B cell (primary cell): ENCODE data around the gene SMIM12. TPM values are rescaled to one million over a fixed set of nuclear protein-coding genes. Genes with fewer than 3 reads are reported as not detected.

ENCODE experiments used
- ATAC-seq: fragments of 200-7000 bp; cut with Tn5 transposase; one replicate; pipeline ENCODE4 v1.10.0; 2021; ENCODE audit warnings: low read depth, mild to moderate bottlenecking, moderate number of reproducible peaks, moderate library complexity
- CTCF ChIA-PET: fragments of 350-600 bp; sonication (Branson Sonifier 250); formaldehyde crosslinking; loops from one replicate; lab custom pipeline; 2021; ENCODE audit warnings: antibody characterized with exemption, inconsistent platforms; lab: Charles Lee
- POLR2A ChIA-PET: fragments of 350-600 bp; sonication (Branson Sonifier 250); formaldehyde crosslinking; loops from one replicate; lab custom pipeline; 2021; ENCODE audit warnings: antibody characterized with exemption; lab: Charles Lee
- DNase-seq: peaks from one replicate; pipeline ENCODE4 v3.0.0; 2013
- H2AFZ ChIP-seq: 2 replicates; pipeline ENCODE4 v1.6.1; 2012; ENCODE audit warnings: mild to moderate bottlenecking, low read depth, low read length; ENCODE audit not compliant: insufficient read depth, poor library complexity, severe bottlenecking
- H3K27ac ChIP-seq, 2 donors: 1 replicate in 1 of 2; 2 replicates in 1 of 2; pipeline ENCODE4 v1.5.1; 2012 to 2013; ENCODE audit warnings: low read length in 2 of 2, mild to moderate bottlenecking in 2 of 2, moderate library complexity in 1 of 2
- H3K27me3 ChIP-seq, 4 experiments: fragments of 200-600 bp in 1 of 4; sonication (generic) in 1 of 4; replicated peaks in 1 of 4; 1 replicate in 2 of 4; 2 replicates in 2 of 4; pipeline versions ENCODE4 v1.6.1 to v1.7.0; 2013 to 2016; ENCODE audit warnings: low read length in 3 of 4, mild to moderate bottlenecking in 2 of 4, mixed read lengths in 1 of 4, moderate library complexity in 1 of 4; ENCODE audit not compliant: insufficient read depth in 4 of 4, control insufficient read depth in 3 of 4; ENCODE audit errors: control extremely low read depth in 1 of 4
- H3K36me3 ChIP-seq, 2 experiments: replicated peaks in 1 of 2; 1 replicate in 1 of 2; 2 replicates in 1 of 2; pipeline versions ENCODE4 v1.6.1 to v1.7.1; 2013; ENCODE audit warnings: low read length in 1 of 2; ENCODE audit not compliant: insufficient read depth in 2 of 2, control insufficient read depth in 1 of 2; ENCODE audit errors: control extremely low read depth in 1 of 2, extremely low read depth in 1 of 2
- H3K4me1 ChIP-seq, 2 donors: fragments of 200-600 bp in 1 of 2; sonication (generic) in 1 of 2; 1 replicate in 1 of 2; 2 replicates in 1 of 2; pipeline versions ENCODE4 v1.5.1 to v1.6.1; 2013 to 2017; ENCODE audit warnings: low read length in 2 of 2; ENCODE audit not compliant: control insufficient read depth in 2 of 2, insufficient read depth in 2 of 2
- H3K4me2 ChIP-seq: replicated peaks from 2 replicates; pipeline ENCODE3; 2012; ENCODE audit warnings: mild to moderate bottlenecking, low read depth, low read length; ENCODE audit not compliant: poor library complexity, severe bottlenecking
- H3K4me3 ChIP-seq, 5 experiments: fragments of 200-600 bp in 1 of 5; sonication (generic) in 1 of 5; 1 replicate in 3 of 5; 2 replicates in 2 of 5; pipeline versions ENCODE4 v1.5.1 to v1.7.0; 2011 to 2016; ENCODE audit warnings: low read length in 4 of 5, mild to moderate bottlenecking in 4 of 5, low read depth in 2 of 5, control low read depth in 1 of 5, moderate library complexity in 1 of 5; ENCODE audit not compliant: insufficient read depth in 1 of 5; ENCODE audit errors: control extremely low read depth in 1 of 5, extremely low read depth in 1 of 5
- H3K79me2 ChIP-seq: fragments of 200-600 bp; sonication (generic); one replicate; pipeline ENCODE4 v1.6.0; 2016; ENCODE audit warnings: low read length; ENCODE audit not compliant: control insufficient read depth, insufficient read depth
- H3K9ac ChIP-seq: fragments of 200-600 bp; sonication (generic); 2 replicates; pipeline ENCODE4 v1.6.1; 2017; ENCODE audit warnings: mild to moderate bottlenecking, low read length, moderate library complexity
- H3K9me3 ChIP-seq, 3 donors: one replicate each; pipeline versions ENCODE4 v1.6.1 to v1.7.1; 2013; ENCODE audit warnings: low read length in 2 of 3; ENCODE audit not compliant: control insufficient read depth in 2 of 3, insufficient read depth in 1 of 3; ENCODE audit errors: control extremely low read depth in 1 of 3
- H4K20me1 ChIP-seq: 2 replicates; pipeline ENCODE4 v1.6.0; 2012; ENCODE audit warnings: mild to moderate bottlenecking, low read length; ENCODE audit not compliant: insufficient read depth, control insufficient read depth, poor library complexity, severe bottlenecking
- H3K27ac Mint-ChIP-seq: one replicate; pipeline ENCODE4 v1.8.0; 2021; ENCODE audit warnings: mixed read lengths
- H3K27me3 Mint-ChIP-seq: one replicate; pipeline ENCODE4 v1.8.0; 2021; ENCODE audit warnings: mixed read lengths
- H3K4me1 Mint-ChIP-seq: one replicate; pipeline ENCODE4 v1.8.0; 2021; ENCODE audit warnings: mixed read lengths
- H3K4me3 Mint-ChIP-seq: one replicate; pipeline ENCODE4 v1.8.0; 2021; ENCODE audit warnings: mixed read lengths
- H3K9me3 Mint-ChIP-seq: one replicate; pipeline ENCODE4 v1.8.0; 2022; ENCODE audit warnings: mixed read lengths; ENCODE audit not compliant: insufficient read depth
- EZH2 ChIP-seq: IDR thresholded peaks from 2 replicates; pipeline ENCODE4 v1.6.1; 2012; ENCODE audit warnings: borderline replicate concordance, low read depth, mild to moderate bottlenecking, moderate library complexity, low read length; ENCODE audit not compliant: insufficient read depth, poor library complexity, severe bottlenecking
- WGBS: methylation state at CpG from one replicate; pipeline ENCODE4 v1.1.5; 2013; ENCODE audit warnings: missing lambda C conversion rate; ENCODE audit not compliant: insufficient coverage; 5-methylcytosine and 5-hydroxymethylcytosine counted together
- intact Hi-C: fragments of 100-400 bp; cut with micrococcal nuclease; formaldehyde crosslinking; loops from one replicate; pipeline ENCODE4 v1.10.0; 2022
- polyA plus RNA-seq: library from polyadenylated mRNA; depleted of rRNA; stranded (reverse); fragments of >200 nt; gene quantifications from 2 replicates; pipeline ENCODE4 v1.2.3, GENCODE V29; 2012
- total RNA-seq, 2 donors: library from RNA; stranded (reverse); fragments of 120-200 nt in 1 of 2; gene quantifications; 1 replicate in 1 of 2; 2 replicates in 1 of 2; pipeline versions ENCODE4 v1.2.3 to v1.2.4, GENCODE V29; 2013 to 2022
- TF ChIP-seq, protein P1 (sequence below): fragments of 200-600 bp; IDR thresholded peaks from one replicate; pipeline ENCODE4 v1.8.0; 2022; ENCODE audit warnings: antibody characterized with exemption, mild to moderate bottlenecking

SMIM12 gene
- total and polyA plus RNA-seq, 2 donors (not counting 1 experiment from before 2014, with no cell fraction given) = 26.2 to 33.1 TPM

DNA sequence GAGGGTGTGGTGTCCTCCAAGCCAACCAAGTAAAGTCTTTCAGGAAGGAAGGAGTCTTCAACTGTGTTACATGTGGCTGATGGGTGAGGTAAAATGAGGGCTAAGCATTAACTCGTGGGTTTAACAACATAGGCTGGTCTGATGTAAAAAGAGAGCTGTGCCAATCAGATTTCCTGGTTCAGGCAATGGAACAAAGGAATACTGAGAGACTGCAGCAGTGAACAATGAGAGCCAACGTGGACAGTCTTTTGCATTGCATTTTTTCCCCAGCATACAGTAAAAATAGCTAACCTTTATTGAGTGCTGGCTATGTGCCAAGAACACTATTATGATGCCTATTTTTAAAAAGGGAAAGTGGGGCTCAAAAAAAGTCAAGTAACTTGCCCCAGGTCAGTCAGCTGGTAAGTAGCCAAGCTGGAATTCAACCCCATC is 38.8 kb upstream of the SMIM12 start:
- DNase-seq (no peak), ATAC-seq (no peak)
- 15% methylated on average over 2 of the region's 2 CpGs for WGBS
- H3K4me1 ChIP-seq = no peaks in the 10 kb centered on the region
- intact Hi-C loops = no loop called here
- no peak overlapping the region for H3K4me2 ChIP-seq
- no peaks in the 10 kb centered on the region for H3K79me2 ChIP-seq
- no peak overlapping the region for H3K27ac ChIP-seq
- H3K27me3 ChIP-seq = no peaks in the 10 kb centered on the region
- no peak overlapping the region for H3K27ac Mint-ChIP-seq
- H3K4me1 Mint-ChIP-seq = no peaks in the 10 kb centered on the region
- peaks cover 10% of the 10 kb centered on the region for H3K27me3 Mint-ChIP-seq
- ChIA-PET CTCF (no interaction called here), POLR2A (no interaction called here)
- H3K9ac ChIP-seq = no peak overlapping the region
- H2AFZ ChIP-seq = no peak overlapping the region
- no peaks in the 10 kb centered on the region for H4K20me1 ChIP-seq
- no peaks in the 10 kb centered on the region for H3K36me3 ChIP-seq
- no peaks in the 10 kb centered on the region for H3K9me3 Mint-ChIP-seq
- no peak for TF ChIP-seq EZH2
- TF ChIP-seq, protein P1, sequence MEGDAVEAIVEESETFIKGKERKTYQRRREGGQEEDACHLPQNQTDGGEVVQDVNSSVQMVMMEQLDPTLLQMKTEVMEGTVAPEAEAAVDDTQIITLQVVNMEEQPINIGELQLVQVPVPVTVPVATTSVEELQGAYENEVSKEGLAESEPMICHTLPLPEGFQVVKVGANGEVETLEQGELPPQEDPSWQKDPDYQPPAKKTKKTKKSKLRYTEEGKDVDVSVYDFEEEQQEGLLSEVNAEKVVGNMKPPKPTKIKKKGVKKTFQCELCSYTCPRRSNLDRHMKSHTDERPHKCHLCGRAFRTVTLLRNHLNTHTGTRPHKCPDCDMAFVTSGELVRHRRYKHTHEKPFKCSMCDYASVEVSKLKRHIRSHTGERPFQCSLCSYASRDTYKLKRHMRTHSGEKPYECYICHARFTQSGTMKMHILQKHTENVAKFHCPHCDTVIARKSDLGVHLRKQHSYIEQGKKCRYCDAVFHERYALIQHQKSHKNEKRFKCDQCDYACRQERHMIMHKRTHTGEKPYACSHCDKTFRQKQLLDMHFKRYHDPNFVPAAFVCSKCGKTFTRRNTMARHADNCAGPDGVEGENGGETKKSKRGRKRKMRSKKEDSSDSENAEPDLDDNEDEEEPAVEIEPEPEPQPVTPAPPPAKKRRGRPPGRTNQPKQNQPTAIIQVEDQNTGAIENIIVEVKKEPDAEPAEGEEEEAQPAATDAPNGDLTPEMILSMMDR = no peak
- H3K4me3 Mint-ChIP-seq = no peak overlapping the region
- H3K9me3 ChIP-seq = peaks cover 0 to 1% (median 0%) of the 10 kb centered on the region in 3 donors
- H3K4me3 ChIP-seq = no peak overlapping the region

DNA sequence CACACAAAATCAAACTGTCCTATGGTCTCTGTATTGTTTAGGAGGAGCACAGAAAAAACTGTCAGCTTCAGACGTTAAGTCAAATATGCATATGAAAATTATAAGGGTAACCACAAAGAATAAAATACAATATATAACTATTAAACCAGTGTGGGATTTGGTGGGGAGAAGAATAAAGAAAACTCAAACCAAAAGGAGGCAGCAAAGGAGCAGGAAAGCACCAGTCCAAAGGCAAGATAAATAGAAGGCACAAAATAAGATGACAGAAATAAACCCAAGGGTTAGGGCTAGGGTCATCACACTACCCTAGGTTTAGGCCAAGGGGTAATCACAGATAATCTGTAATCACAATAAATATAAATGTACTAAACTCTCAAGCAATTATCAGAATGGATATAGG is 37.1 kb upstream of the SMIM12 start:
- no peaks in the 10 kb centered on the region for H4K20me1 ChIP-seq
- H3K4me1 ChIP-seq = no peaks in the 10 kb centered on the region
- no peaks in the 10 kb centered on the region for H3K9me3 Mint-ChIP-seq
- H3K79me2 ChIP-seq = no peaks in the 10 kb centered on the region
- H3K9me3 ChIP-seq = peaks cover 1 to 10% (median 8%) of the 10 kb centered on the region in 3 donors
- H3K9ac ChIP-seq = no peak overlapping the region
- ChIA-PET CTCF (no interaction called here), POLR2A (no interaction called here)
- TF ChIP-seq EZH2 = no peak
- TF ChIP-seq, protein P1 = no peak
- no peak overlapping the region for H2AFZ ChIP-seq
- H3K4me3 ChIP-seq = no peak overlapping the region
- H3K4me1 Mint-ChIP-seq = no peaks in the 10 kb centered on the region
- DNase-seq (no peak), ATAC-seq (no peak)
- H3K27ac ChIP-seq = no peak overlapping the region
- no peak overlapping the region for H3K27ac Mint-ChIP-seq
- no peaks in the 10 kb centered on the region for H3K27me3 ChIP-seq
- no CpG with 5 or more reads among the region's 1 CpG for WGBS
- no peaks in the 10 kb centered on the region for H3K36me3 ChIP-seq
- intact Hi-C loops = no loop called here
- peaks cover 5% of the 10 kb centered on the region for H3K27me3 Mint-ChIP-seq
- H3K4me2 ChIP-seq = no peak overlapping the region
- no peak overlapping the region for H3K4me3 Mint-ChIP-seq
